Liver (tissue), 3 donors: Measurements from ENCODE around the gene CTNNBL1.

Source experiments
- CTCF ChIP-seq: fragments of 150-350 bp; IDR thresholded peaks from 2 replicates; pipeline ENCODE4 v1.5.1; 2017; ENCODE audit warnings: improper control_type of control experiment, low read depth, low read length; ENCODE audit not compliant: missing input control
- FOXA1 ChIP-seq: IDR thresholded peaks from 2 replicates; pipeline ENCODE4 v1.6.1; 2016; ENCODE audit warnings: antibody characterized with exemption
- GABPA ChIP-seq, 2 donors: IDR thresholded peaks in 1 of 2; conservative IDR thresholded peaks in 1 of 2; 2 replicates each; pipeline ENCODE4 v1.6.1; 2016; ENCODE audit warnings: antibody characterized with exemption in 2 of 2, mild to moderate bottlenecking in 1 of 2, moderate library complexity in 1 of 2
- HNF4G ChIP-seq: IDR thresholded peaks from 2 replicates; pipeline ENCODE4 v1.6.1; 2016; ENCODE audit warnings: antibody characterized with exemption
- JUND ChIP-seq, 2 donors: IDR thresholded peaks; 2 replicates each; pipeline ENCODE4 v1.6.1; 2016; ENCODE audit warnings: antibody characterized with exemption in 2 of 2
- RAD21 ChIP-seq, 2 donors: IDR thresholded peaks; 2 replicates each; pipeline ENCODE4 v1.6.1; 2016; ENCODE audit warnings: antibody characterized with exemption in 2 of 2, mild to moderate bottlenecking in 2 of 2
- REST ChIP-seq: IDR thresholded peaks from 2 replicates; pipeline ENCODE4 v1.6.1; 2016; ENCODE audit warnings: antibody characterized with exemption, mild to moderate bottlenecking
- RXRA ChIP-seq, 2 donors: IDR thresholded peaks; 2 replicates each; pipeline ENCODE4 v1.6.1; 2017 to 2018; ENCODE audit warnings: antibody characterized with exemption in 2 of 2, mild to moderate bottlenecking in 1 of 2
- TAF1 ChIP-seq: conservative IDR thresholded peaks from 2 replicates; pipeline ENCODE4 v1.6.1; 2016; ENCODE audit warnings: antibody characterized with exemption, mild to moderate bottlenecking
- YY1 ChIP-seq: IDR thresholded peaks from 2 replicates; pipeline ENCODE4 v1.6.1; 2016; ENCODE audit warnings: antibody characterized with exemption, mild to moderate bottlenecking
- ZBTB33 ChIP-seq: IDR thresholded peaks from 2 replicates; pipeline ENCODE4 v1.6.1; 2016; ENCODE audit warnings: antibody characterized with exemption
- donor health status: healthy.
- donor health status: healthy.

- TF ChIP-seq HNF4G = no peak
- no peak for TF ChIP-seq TAF1
- no peak for TF ChIP-seq CTCF
- no peak for TF ChIP-seq RAD21 (IDR thresholded peaks at IDR 0.05)
- no peak for TF ChIP-seq YY1
- TF ChIP-seq RXRA (IDR thresholded peaks at IDR 0.05) = no peak
- TF ChIP-seq ZBTB33 = no peak
- no peak for TF ChIP-seq JUND (IDR thresholded peaks at IDR 0.05)
- TF ChIP-seq REST = no peak
- TF ChIP-seq GABPA (IDR thresholded peaks at IDR 0.05 in 1 of 2, conservative IDR thresholded peaks at IDR 0.05 in 1 of 2) = no peak
- TF ChIP-seq FOXA1 = no peak
Measured at GRCh38 chr20:37650661-37651060, 43.2 kb upstream of the CTNNBL1 start.
